ENCODE measurements around the gene TERF2IP. TPM values are rescaled to one million over a fixed set of nuclear protein-coding genes. Genes with fewer than 3 reads are reported as not detected.

The TERF2IP gene
- total and polyA plus RNA-seq, 2 experiments from 2014 or later: 12.0 to 18.0 TPM

GRCh38 chr16:75635036-75635435 is 12.5 kb upstream of the TERF2IP start:
- ATAC-seq: no peak
- no peak overlapping the region for H3K4me2 ChIP-seq
- no peak overlapping the region for H3K27ac Mint-ChIP-seq
- H3K4me1 ChIP-seq (ENCODE audit: insufficient read depth): no peaks in the 10 kb centered on the region
- peaks cover 3% of the 10 kb centered on the region; the same call in 1 of the 2 replicates for H4K20me1 ChIP-seq (replicated peaks; ENCODE audit: insufficient read depth)
- H3K36me3 Mint-ChIP-seq (ENCODE audit: low read depth): peaks cover 97% of the 10 kb centered on the region
- H3F3A ChIP-seq (replicated peaks; ENCODE audit: low read depth): 0 out of 2 replicates have a peak, but pooled peaks cover 5% of the 10 kb centered on the region
- no peak overlapping the region for H3K4me3 Mint-ChIP-seq
- TF ChIP-seq, protein P1, sequence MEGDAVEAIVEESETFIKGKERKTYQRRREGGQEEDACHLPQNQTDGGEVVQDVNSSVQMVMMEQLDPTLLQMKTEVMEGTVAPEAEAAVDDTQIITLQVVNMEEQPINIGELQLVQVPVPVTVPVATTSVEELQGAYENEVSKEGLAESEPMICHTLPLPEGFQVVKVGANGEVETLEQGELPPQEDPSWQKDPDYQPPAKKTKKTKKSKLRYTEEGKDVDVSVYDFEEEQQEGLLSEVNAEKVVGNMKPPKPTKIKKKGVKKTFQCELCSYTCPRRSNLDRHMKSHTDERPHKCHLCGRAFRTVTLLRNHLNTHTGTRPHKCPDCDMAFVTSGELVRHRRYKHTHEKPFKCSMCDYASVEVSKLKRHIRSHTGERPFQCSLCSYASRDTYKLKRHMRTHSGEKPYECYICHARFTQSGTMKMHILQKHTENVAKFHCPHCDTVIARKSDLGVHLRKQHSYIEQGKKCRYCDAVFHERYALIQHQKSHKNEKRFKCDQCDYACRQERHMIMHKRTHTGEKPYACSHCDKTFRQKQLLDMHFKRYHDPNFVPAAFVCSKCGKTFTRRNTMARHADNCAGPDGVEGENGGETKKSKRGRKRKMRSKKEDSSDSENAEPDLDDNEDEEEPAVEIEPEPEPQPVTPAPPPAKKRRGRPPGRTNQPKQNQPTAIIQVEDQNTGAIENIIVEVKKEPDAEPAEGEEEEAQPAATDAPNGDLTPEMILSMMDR (conservative IDR thresholded peaks at IDR 0.05; ENCODE audit: low read depth in 2 of 2): no peak
- TF ChIP-seq EZH2 (IDR thresholded peaks at IDR 0.05; ENCODE audit: low read depth, unreplicated experiment) (no peak), ZNF114 (CRISPR knock-in tag; IDR thresholded peaks at IDR 0.05) (no peak), ZNF462 (CRISPR knock-in tag; IDR thresholded peaks at IDR 0.05) (no peak), ETS1 (IDR thresholded peaks at IDR 0.05) (no peak), REST (IDR thresholded peaks at IDR 0.05; ENCODE audit: unreplicated experiment) (no peak), JUNB (IDR thresholded peaks at IDR 0.05; ENCODE audit: unreplicated experiment) (no peak), EZH2phosphoT487 (IDR thresholded peaks at IDR 0.05; ENCODE audit: unreplicated experiment) (no peak), NANOG (IDR thresholded peaks at IDR 0.05; ENCODE audit: borderline replicate concordance) (no peak), CREB1 (CRISPR knock-in tag; IDR thresholded peaks at IDR 0.05; ENCODE audit: low read depth) (no peak), POLR2AphosphoS5 (IDR thresholded peaks at IDR 0.05; ENCODE audit: low read depth) (no peak), STAT1 (IDR thresholded peaks at IDR 0.05; ENCODE audit: unreplicated experiment) (no peak), ZNF331 (CRISPR knock-in tag; IDR thresholded peaks at IDR 0.05; ENCODE audit: low read depth) (no peak)
- H3K27ac ChIP-seq (ENCODE audit: low read depth): no peak overlapping the region
- no peak for DNase-seq (ENCODE audit: low spot score)
- H3K9me3 Mint-ChIP-seq: no peaks in the 10 kb centered on the region
- no peaks in the 10 kb centered on the region for H3K4me1 Mint-ChIP-seq
- 0 out of 2 replicates have a peak, but pooled peaks cover 3% of the 10 kb centered on the region for H3K79me2 ChIP-seq (replicated peaks; ENCODE audit: insufficient read depth)
- H3K27me3 Mint-ChIP-seq (ENCODE audit: insufficient read depth, low read depth, poor library complexity): peaks cover 2% of the 10 kb centered on the region
- H3K9me2 ChIP-seq (ENCODE audit: insufficient read depth): no peaks in the 10 kb centered on the region
- H3K36me3 ChIP-seq (ENCODE audit: insufficient read depth): peaks cover 98% of the 10 kb centered on the region
- H2AFZ ChIP-seq: no peak overlapping the region
- H3K4me3 ChIP-seq: no peak overlapping the region
- no peaks in the 10 kb centered on the region for H3K27me3 ChIP-seq (ENCODE audit: insufficient read depth)
